Endothelial cell of umbilical vein (primary cell): ENCODE results near the gene SAE1. TPM values are rescaled to one million over a fixed set of nuclear protein-coding genes. Genes with fewer than 3 reads are reported as not detected.

Source experiments
- BruUV-seq: library from RNA; stranded (reverse); fragments of 400-500 nt; replicated peaks from 2 replicates; lab custom pipeline; 2021; lab: Mats Ljungman, UMichigan
- CTCF ChIA-PET: fragments of 300-600, 350-600 bp; sonication (Branson Sonifier 250); formaldehyde crosslinking; loops from one replicate; lab custom pipeline; 2021; ENCODE audit warnings: antibody characterized with exemption, inconsistent platforms; lab: Charles Lee
- POLR2A ChIA-PET: fragments of 300-600, 350-600 bp; sonication (Branson Sonifier 250); formaldehyde crosslinking; loops from one replicate; lab custom pipeline; 2021; ENCODE audit warnings: antibody characterized with exemption, inconsistent platforms; lab: Charles Lee
- DNase-seq: peaks from one replicate; pipeline ENCODE4 v3.0.0-alpha.2; 2011; ENCODE audit warnings: low read depth, low spot score
- FAIRE-seq: peaks from 2 replicates; lab custom pipeline; 2011; peaks lifted over from hg19 to GRCh38; lab: Jason Lieb, UNC
- H2AFZ ChIP-seq: 2 replicates; pipeline ENCODE4 v1.6.0; 2012; ENCODE audit warnings: low read depth, low read length, control low read depth, inconsistent platforms
- H3K27ac ChIP-seq: 2 replicates; pipeline ENCODE4 v1.5.1; 2011; ENCODE audit warnings: low read depth, mild to moderate bottlenecking, control low read depth, low read length, moderate library complexity; ENCODE audit not compliant: insufficient read depth
- H3K27me3 ChIP-seq, 2 experiments: 2 replicates each; pipeline versions ENCODE4 v1.6.0 to v1.6.1; 2011; ENCODE audit warnings: low read length in 2 of 2, mixed read lengths in 1 of 2; ENCODE audit not compliant: control insufficient read depth in 2 of 2, insufficient read depth in 2 of 2
- H3K36me3 ChIP-seq, 2 experiments: 2 replicates in 1 of 2; 3 replicates in 1 of 2; pipeline ENCODE4 v1.5.1; 2011; ENCODE audit warnings: low read length in 2 of 2, mild to moderate bottlenecking in 1 of 2, moderate library complexity in 1 of 2; ENCODE audit not compliant: control insufficient read depth in 2 of 2, insufficient read depth in 2 of 2; ENCODE audit errors: extremely low read depth in 1 of 2
- H3K4me1 ChIP-seq: 3 replicates; pipeline ENCODE4 v1.5.1; 2011; ENCODE audit warnings: mild to moderate bottlenecking, low read length; ENCODE audit not compliant: control insufficient read depth, insufficient read depth; ENCODE audit errors: extremely low read depth
- H3K4me2 ChIP-seq: 2 replicates; pipeline ENCODE4 v1.6.1; 2011; ENCODE audit warnings: low read length, control low read depth, mixed read lengths; ENCODE audit not compliant: insufficient read depth
- H3K4me3 ChIP-seq, 3 experiments: fragments of 200-600 bp in 1 of 3; sonication (generic), shearing (Covaris generic) in 1 of 3; replicated peaks in 1 of 3; 2 replicates each; pipeline ENCODE4 v1.5.1; 2011 to 2016; ENCODE audit warnings: control low read depth in 3 of 3, low read length in 3 of 3, mild to moderate bottlenecking in 2 of 3, inconsistent platforms in 1 of 3, low read depth in 1 of 3, moderate library complexity in 1 of 3; ENCODE audit not compliant: insufficient read depth in 1 of 3
- H3K79me2 ChIP-seq: 2 replicates; pipeline ENCODE4 v1.6.0; 2012; ENCODE audit warnings: low read length, inconsistent platforms; ENCODE audit not compliant: control insufficient read depth, insufficient read depth
- H3K9ac ChIP-seq: replicated peaks from 2 replicates; pipeline ENCODE3; 2011; ENCODE audit warnings: low read length, control low read depth; ENCODE audit not compliant: insufficient read depth; ENCODE audit errors: extremely low read depth
- H3K9me1 ChIP-seq: replicated peaks from 3 replicates; pipeline ENCODE4 v1.6.0; 2011; ENCODE audit warnings: mild to moderate bottlenecking, low read length; ENCODE audit not compliant: control insufficient read depth, insufficient read depth; ENCODE audit errors: extremely low read depth
- H3K9me3 ChIP-seq: replicated peaks from 2 replicates; pipeline ENCODE4 v1.5.1; 2012; ENCODE audit warnings: low read length, inconsistent platforms; ENCODE audit not compliant: control insufficient read depth, insufficient read depth
- H4K20me1 ChIP-seq: replicated peaks from 2 replicates; pipeline ENCODE3; 2011; ENCODE audit warnings: mild to moderate bottlenecking, low read length; ENCODE audit not compliant: control insufficient read depth, insufficient read depth; ENCODE audit errors: extremely low read depth
- EZH2 ChIP-seq: IDR thresholded peaks from 2 replicates; pipeline ENCODE4 v1.6.1; 2012; ENCODE audit warnings: borderline replicate concordance, low read depth, mild to moderate bottlenecking, moderate library complexity, low read length, inconsistent platforms; ENCODE audit not compliant: severe bottlenecking
- FOS ChIP-seq: IDR thresholded peaks from 2 replicates; pipeline ENCODE4 v1.6.1; 2011; ENCODE audit warnings: mild to moderate bottlenecking, low read length, moderate library complexity, borderline replicate concordance; ENCODE audit not compliant: insufficient read depth
- GATA2 ChIP-seq: IDR thresholded peaks from 2 replicates; pipeline ENCODE4 v1.7.0; 2011; ENCODE audit warnings: low read depth, mild to moderate bottlenecking, moderate library complexity, mixed read lengths, low read length; ENCODE audit not compliant: insufficient read length, insufficient read depth
- JUN ChIP-seq: IDR thresholded peaks from 2 replicates; pipeline ENCODE4 v1.6.1; 2011; ENCODE audit warnings: borderline replicate concordance, low read depth; ENCODE audit not compliant: insufficient read length, insufficient read depth
- MYC ChIP-seq: IDR thresholded peaks from one replicate; pipeline ENCODE4 v1.6.1; 2011; ENCODE audit warnings: mild to moderate bottlenecking, low read depth, low read length
- POLR2A ChIP-seq: IDR thresholded peaks from 2 replicates; pipeline ENCODE4 v1.6.1; 2012; ENCODE audit warnings: low read depth, mild to moderate bottlenecking, control low read depth, low read length
- POLR2AphosphoS5 ChIP-seq: IDR thresholded peaks from 2 replicates; pipeline ENCODE4 v1.6.1; 2012; ENCODE audit warnings: low read depth, mild to moderate bottlenecking, control low read depth, low read length, moderate library complexity; ENCODE audit not compliant: insufficient read depth
- dilution Hi-C: fragments of 300-500 bp; cut with MboI; formaldehyde crosslinking; loops from one replicate; pipeline ENCODE4 v1.15.0; 2019; ENCODE audit warnings: low sequenced_read_pairs; ENCODE audit not compliant: extremely low pct_ligation_motif_present
- intact Hi-C: fragments of 100-400 bp; cut with micrococcal nuclease; formaldehyde crosslinking; loops from one replicate; pipeline ENCODE4 v1.10.0; 2022
- polyA plus RNA-seq, 4 experiments: library from polyadenylated mRNA; depleted of rRNA in 3 of 4; stranded (reverse) in 3 of 4; unstranded in 1 of 4; fragments of >200 nt; gene quantifications; 2 replicates each; pipeline versions ENCODE4 v1.2.1 to v1.2.3, GENCODE V29; 2011 to 2012; ENCODE audit warnings: missing spikeins in 1 of 4
- total RNA-seq: library from RNA; stranded (reverse); gene quantifications from 2 replicates; pipeline ENCODE4 v1.2.3, GENCODE V29; 2021
- TF ChIP-seq, protein P1 (sequence below), 2 donors: IDR thresholded peaks; 1 replicate in 1 of 2; 2 replicates in 1 of 2; pipeline ENCODE4 v1.5.1; 2011; ENCODE audit warnings: low read length in 2 of 2, mild to moderate bottlenecking in 2 of 2, moderate library complexity in 2 of 2, control low read depth in 1 of 2, inconsistent platforms in 1 of 2, low read depth in 1 of 2; ENCODE audit not compliant: insufficient read depth in 1 of 2; ENCODE audit errors: extremely low read depth in 1 of 2
- TF ChIP-seq, protein P2 (sequence below): IDR thresholded peaks from 2 replicates; pipeline ENCODE4 v1.6.1; 2011; ENCODE audit not compliant: insufficient read depth, insufficient read length

SAE1 gene
- total and polyA plus RNA-seq, 2 donors (not counting 3 experiments of a cell fraction or from before 2014, with no cell fraction given): 165 to 219 TPM

DNA sequence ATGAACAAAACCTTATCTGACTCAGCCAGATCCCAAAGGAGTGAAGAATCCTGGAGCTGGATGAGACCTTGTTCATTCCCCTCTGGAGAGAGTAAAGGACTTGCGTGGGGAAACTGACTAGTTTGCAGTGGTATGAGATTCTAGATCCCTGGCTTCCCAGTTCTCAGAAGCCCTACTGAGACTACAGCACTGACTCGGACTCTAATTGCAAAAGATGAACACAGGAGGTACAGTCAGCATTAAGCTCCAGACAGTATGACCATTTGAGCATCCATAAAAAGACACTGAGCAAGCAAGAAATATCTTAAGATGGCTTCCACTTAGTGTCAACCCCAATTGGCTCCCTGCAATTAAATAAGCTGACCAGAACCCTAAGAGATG, 23.8 kb upstream of the SAE1 start:
- dilution Hi-C loops: no loop called here
- no peak for DNase-seq
- no peaks in the 10 kb centered on the region for H3K9me3 ChIP-seq
- ChIA-PET CTCF (interaction anchor here (1.0 to 3.5 kb wide), 2 partner anchors 11 to 27 kb away, joined by 3 to 25 read pairs; no protein-coding TSS in a partner anchor), POLR2A (no interaction called here)
- no peak for FAIRE-seq
- H2AFZ ChIP-seq: no peak overlapping the region
- H3K79me2 ChIP-seq: peaks cover 92% of the 10 kb centered on the region
- no peaks in the 10 kb centered on the region for H3K36me3 ChIP-seq
- intact Hi-C loops: no loop called here
- peak overlapping the region; percentile 24 for H3K4me2 ChIP-seq
- TF ChIP-seq EZH2 (no peak), POLR2A (no peak), GATA2 (no peak), JUN (no peak), POLR2AphosphoS5 (no peak), FOS (no peak), MYC (no peak)
- TF ChIP-seq, protein P1, sequence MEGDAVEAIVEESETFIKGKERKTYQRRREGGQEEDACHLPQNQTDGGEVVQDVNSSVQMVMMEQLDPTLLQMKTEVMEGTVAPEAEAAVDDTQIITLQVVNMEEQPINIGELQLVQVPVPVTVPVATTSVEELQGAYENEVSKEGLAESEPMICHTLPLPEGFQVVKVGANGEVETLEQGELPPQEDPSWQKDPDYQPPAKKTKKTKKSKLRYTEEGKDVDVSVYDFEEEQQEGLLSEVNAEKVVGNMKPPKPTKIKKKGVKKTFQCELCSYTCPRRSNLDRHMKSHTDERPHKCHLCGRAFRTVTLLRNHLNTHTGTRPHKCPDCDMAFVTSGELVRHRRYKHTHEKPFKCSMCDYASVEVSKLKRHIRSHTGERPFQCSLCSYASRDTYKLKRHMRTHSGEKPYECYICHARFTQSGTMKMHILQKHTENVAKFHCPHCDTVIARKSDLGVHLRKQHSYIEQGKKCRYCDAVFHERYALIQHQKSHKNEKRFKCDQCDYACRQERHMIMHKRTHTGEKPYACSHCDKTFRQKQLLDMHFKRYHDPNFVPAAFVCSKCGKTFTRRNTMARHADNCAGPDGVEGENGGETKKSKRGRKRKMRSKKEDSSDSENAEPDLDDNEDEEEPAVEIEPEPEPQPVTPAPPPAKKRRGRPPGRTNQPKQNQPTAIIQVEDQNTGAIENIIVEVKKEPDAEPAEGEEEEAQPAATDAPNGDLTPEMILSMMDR (IDR thresholded peaks at IDR 0.05; ENCODE audit: extremely low read depth in 1 of 2, insufficient read depth in 1 of 2, low read depth in 1 of 2, low read length in 2 of 2): no peak
- TF ChIP-seq, protein P2, sequence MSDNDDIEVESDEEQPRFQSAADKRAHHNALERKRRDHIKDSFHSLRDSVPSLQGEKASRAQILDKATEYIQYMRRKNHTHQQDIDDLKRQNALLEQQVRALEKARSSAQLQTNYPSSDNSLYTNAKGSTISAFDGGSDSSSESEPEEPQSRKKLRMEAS: no peak
- BruUV-seq: no TSS peak
- H3K4me1 ChIP-seq: peaks cover 39% of the 10 kb centered on the region
- no peaks in the 10 kb centered on the region for H4K20me1 ChIP-seq
- H3K9ac ChIP-seq: no peak overlapping the region
- H3K27me3 ChIP-seq: no peaks in the 10 kb centered on the region
- peak overlapping the region; percentile 26 for H3K27ac ChIP-seq
- H3K9me1 ChIP-seq: no peaks in the 10 kb centered on the region
- no peak overlapping the region for H3K4me3 ChIP-seq
